Thyroid gland (tissue), 4 donors: Measurements from ENCODE around the gene NAT8. TPM values are rescaled to one million over a fixed set of nuclear protein-coding genes. Genes with fewer than 3 reads are reported as not detected.
"Not testable (repeated sequence)": the region's sequence is repeated elsewhere in the genome, so short reads cannot be mapped to it uniquely, and the experiment has no call there.

Experiments used
- DNase-seq, 2 donors: peaks; one replicate each; pipeline ENCODE4 v3.0.0-alpha.2; 2019
- H3K27ac ChIP-seq, 3 donors: fragments of 200-600 bp; sonication (generic); 1 replicate in 2 of 3; 2 replicates in 1 of 3; pipeline ENCODE4 v1.5.1; 2016 to 2019; ENCODE audit warnings: mild to moderate bottlenecking in 1 of 3, moderate library complexity in 1 of 3
- H3K27me3 ChIP-seq: fragments of 200-600 bp; sonication (generic); one replicate; pipeline ENCODE4 v1.5.1; 2019
- H3K36me3 ChIP-seq, 2 donors: fragments of 200-600 bp; sonication (generic); one replicate each; pipeline ENCODE4 v1.5.1; 2016 to 2019
- H3K4me1 ChIP-seq, 2 donors: fragments of 200-600 bp; sonication (generic); one replicate each; pipeline ENCODE4 v1.5.1; 2017 to 2019
- H3K4me3 ChIP-seq, 3 donors: fragments of 200-600 bp; sonication (generic); replicated peaks in 1 of 3; 1 replicate in 2 of 3; 2 replicates in 1 of 3; pipeline ENCODE4 v1.5.1; 2016; ENCODE audit warnings: mild to moderate bottlenecking in 1 of 3
- H3K9me3 ChIP-seq: fragments of 200-600 bp; sonication (generic); one replicate; pipeline ENCODE4 v1.5.1; 2017
- CTCF ChIP-seq, 6 experiments: fragments of 200-600 bp in 3 of 6; fragments of 450-650 bp in 3 of 6; sonication (generic) in 3 of 6; IDR thresholded peaks; one replicate each; pipeline ENCODE4 v1.5.1; 2016 to 2019; ENCODE audit warnings: antibody characterized with exemption in 6 of 6, mild to moderate bottlenecking in 2 of 6, inconsistent platforms in 1 of 6, moderate library complexity in 1 of 6
- POLR2A ChIP-seq, 2 donors: fragments of 450-650 bp; IDR thresholded peaks; one replicate each; pipeline ENCODE4 v1.6.1; 2017; ENCODE audit warnings: antibody characterized with exemption in 2 of 2, mild to moderate bottlenecking in 2 of 2, moderate library complexity in 1 of 2
- WGBS, 2 donors: methylation state at CpG; one replicate each; pipeline ENCODE4 v1.1.5; 2017; 5-methylcytosine and 5-hydroxymethylcytosine counted together
- intact Hi-C: fragments of 100-400 bp; cut with DNase I; formaldehyde crosslinking; loops from one replicate; pipeline ENCODE4 v1.15.1; 2023
- total RNA-seq, 4 donors: library from RNA; depleted of rRNA; stranded (reverse); fragments of >200 nt; gene quantifications; one replicate each; pipeline ENCODE4 v1.2.3, GENCODE V29; 2016

Gene NAT8
- total RNA-seq, 4 donors from 2014 or later: not detected

- H3K27ac ChIP-seq, H3K4me3 ChIP-seq, H3K9me3 ChIP-seq, H3K36me3 ChIP-seq, intact Hi-C loops, H3K27me3 ChIP-seq, DNase-seq, H3K4me1 ChIP-seq: not testable (repeated sequence)
- 27 to 31% methylated on average over 5 of the region's 5 CpGs for WGBS, 2 donors
- TF ChIP-seq CTCF (IDR thresholded peaks at IDR 0.05): peak in 1 of 6 experiments; percentile 16
Measured at GRCh38 chr2:73679951-73680571, 37.8 kb upstream of the NAT8 start.

GRCh38 chr2:73679237-73679636 lies 37.0 kb upstream of the NAT8 start:
- H3K9me3 ChIP-seq, H3K4me3 ChIP-seq, H3K27me3 ChIP-seq, DNase-seq, intact Hi-C loops, H3K4me1 ChIP-seq, H3K27ac ChIP-seq, H3K36me3 ChIP-seq: not testable (repeated sequence)
- 73 to 75% methylated on average over 2 of the region's 2 CpGs for WGBS, 2 donors

- H3K27ac ChIP-seq, H3K4me1 ChIP-seq, H3K27me3 ChIP-seq, intact Hi-C loops, DNase-seq, H3K4me3 ChIP-seq, H3K36me3 ChIP-seq, H3K9me3 ChIP-seq: not testable (repeated sequence)
- WGBS, 2 donors: 53% methylated on average over 2 of the region's 2 CpGs
Measured at GRCh38 chr2:73678008-73678407, 35.8 kb upstream of the NAT8 start.

- WGBS, 2 donors: 49 to 62% methylated on average over 6 of the region's 6 CpGs
- H3K4me1 ChIP-seq, H3K9me3 ChIP-seq, H3K4me3 ChIP-seq, H3K27me3 ChIP-seq, H3K36me3 ChIP-seq, H3K27ac ChIP-seq, intact Hi-C loops, DNase-seq: not testable (repeated sequence)
Measured at GRCh38 chr2:73676211-73676610, 34.0 kb upstream of the NAT8 start.

GRCh38 chr2:73674696-73675157 lies 32.5 kb upstream of the NAT8 start:
- WGBS, 2 donors: 71 to 76% methylated on average over 1 of the region's 1 CpG
- H3K36me3 ChIP-seq, H3K27me3 ChIP-seq, intact Hi-C loops, H3K4me1 ChIP-seq, H3K4me3 ChIP-seq, DNase-seq, H3K9me3 ChIP-seq, H3K27ac ChIP-seq: not testable (repeated sequence)

GRCh38 chr2:73669976-73670375 lies 27.8 kb upstream of the NAT8 start:
- WGBS, 2 donors: 79 to 88% methylated on average over 6 of the region's 6 CpGs
- DNase-seq, H3K4me3 ChIP-seq, H3K27ac ChIP-seq, H3K27me3 ChIP-seq, intact Hi-C loops, H3K4me1 ChIP-seq, H3K9me3 ChIP-seq, H3K36me3 ChIP-seq: not testable (repeated sequence)

GRCh38 chr2:73667239-73667638 lies 25.0 kb upstream of the NAT8 start:
- intact Hi-C loops, DNase-seq, H3K27me3 ChIP-seq, H3K4me1 ChIP-seq, H3K36me3 ChIP-seq, H3K9me3 ChIP-seq, H3K27ac ChIP-seq, H3K4me3 ChIP-seq: not testable (repeated sequence)
- 95 to 97% methylated on average over 3 of the region's 3 CpGs for WGBS, 2 donors

- Histone ChIP-seq H3K4me3 (no peak overlapping the region), H3K27me3 (no peaks in the 10 kb centered on the region), H3K4me1 (no peaks in the 10 kb centered on the region), H3K36me3 (no peaks in the 10 kb centered on the region), H3K9me3 (no peaks in the 10 kb centered on the region), H3K27ac (no peak overlapping the region)
- no peak for TF ChIP-seq POLR2A (IDR thresholded peaks at IDR 0.05)
- TF ChIP-seq CTCF (IDR thresholded peaks at IDR 0.05): no peak
- WGBS, 2 donors: 71 to 77% methylated on average over 2 of the region's 2 CpGs
- DNase-seq: no peak
- intact Hi-C loops: no loop called here
Measured at GRCh38 chr2:73654175-73654574, 12.0 kb upstream of the NAT8 start.
